ENCODE results near the gene SNTN.
"Not testable (repeated sequence)": the region's sequence is repeated elsewhere in the genome, so short reads cannot be mapped to it uniquely, and the experiment has no call there.

DNA sequence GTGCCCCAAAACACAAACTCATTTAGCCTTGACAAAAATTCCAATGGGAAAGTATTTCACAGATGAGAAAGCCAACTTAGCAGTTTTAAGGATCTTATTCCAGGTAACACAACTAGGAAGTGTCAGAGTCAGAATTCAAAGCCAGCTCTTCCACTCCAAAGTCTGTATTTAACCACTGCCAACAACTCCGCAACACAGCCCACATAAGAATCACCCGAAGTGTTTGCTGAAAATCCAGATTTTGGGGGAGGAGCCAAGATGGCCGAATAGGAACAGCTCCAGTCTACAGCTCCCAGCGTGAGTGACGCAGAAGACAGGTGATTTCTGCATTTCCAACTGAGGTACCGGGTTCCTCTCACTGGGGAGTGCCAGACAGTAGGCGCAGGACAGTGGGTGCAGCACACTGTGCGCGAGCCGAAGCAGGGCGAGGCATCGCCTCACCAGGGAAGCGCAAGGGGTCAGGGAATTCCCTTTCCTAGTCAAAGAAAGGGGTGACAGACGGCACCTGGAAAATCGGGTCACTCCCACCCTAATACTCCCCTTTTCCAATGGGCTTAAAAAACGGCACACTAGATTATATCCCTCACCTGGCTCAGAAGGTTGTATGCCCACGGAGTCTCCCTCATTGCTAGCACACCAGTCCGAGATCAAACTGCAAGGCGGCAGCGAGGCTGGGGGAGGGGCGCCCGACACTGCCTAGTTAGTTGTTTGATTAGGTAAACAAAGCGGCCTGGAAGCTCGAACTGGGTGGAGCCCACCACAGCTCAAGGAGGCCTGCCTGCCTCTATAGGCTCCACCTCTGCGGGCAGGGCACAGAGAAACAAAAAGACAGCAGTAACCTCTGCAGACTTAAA is 7.3 kb upstream of the SNTN start:
- TF ChIP-seq EZH2 (IDR thresholded peaks at IDR 0.05); POLR2AphosphoS5 (IDR thresholded peaks at IDR 0.05; ENCODE audit: borderline replicate concordance, low read depth, low read length); FOXP2 (optimal IDR thresholded peaks at IDR 0.05; ENCODE audit: control extremely low read depth, extremely low read length, insufficient read depth): not testable (repeated sequence)
